IPS-20b (cell line): ENCODE measurements around the gene ESPNL.
A peak's percentile ranks its signal among the peaks of the same experiment; 100 is the strongest.
"Not testable (repeated sequence)": the region's sequence is repeated elsewhere in the genome, so short reads cannot be mapped to it uniquely, and the experiment has no call there.

Experiments used
- H3K27ac ChIP-seq: one replicate; pipeline ENCODE4 v1.5.1; 2013; ENCODE audit warnings: low read length
- H3K27me3 ChIP-seq: 2 replicates; pipeline ENCODE4 v1.6.1; 2013; ENCODE audit warnings: mild to moderate bottlenecking, low read length, inconsistent platforms; ENCODE audit not compliant: insufficient read depth
- H3K36me3 ChIP-seq: 2 replicates; pipeline ENCODE4 v1.6.1; 2013; ENCODE audit warnings: low read depth, mild to moderate bottlenecking, inconsistent platforms, low read length, moderate library complexity; ENCODE audit not compliant: insufficient read depth
- H3K4me1 ChIP-seq: 2 replicates; pipeline ENCODE4 v1.6.1; 2013; ENCODE audit warnings: mild to moderate bottlenecking, control low read depth, inconsistent platforms, low read length, moderate library complexity; ENCODE audit not compliant: insufficient read depth
- H3K4me3 ChIP-seq: 2 replicates; pipeline ENCODE4 v1.5.1; 2013; ENCODE audit warnings: mild to moderate bottlenecking, low read length, inconsistent platforms
- H3K9ac ChIP-seq: 2 replicates; pipeline ENCODE4 v1.6.1; 2013; ENCODE audit warnings: low read depth, mild to moderate bottlenecking, inconsistent platforms, low read length, moderate library complexity
- H3K9me3 ChIP-seq: 2 replicates; pipeline ENCODE4 v1.6.1; 2013; ENCODE audit warnings: mild to moderate bottlenecking, low read depth, low read length, inconsistent platforms; ENCODE audit not compliant: insufficient read depth

The ESPNL gene, protein sequence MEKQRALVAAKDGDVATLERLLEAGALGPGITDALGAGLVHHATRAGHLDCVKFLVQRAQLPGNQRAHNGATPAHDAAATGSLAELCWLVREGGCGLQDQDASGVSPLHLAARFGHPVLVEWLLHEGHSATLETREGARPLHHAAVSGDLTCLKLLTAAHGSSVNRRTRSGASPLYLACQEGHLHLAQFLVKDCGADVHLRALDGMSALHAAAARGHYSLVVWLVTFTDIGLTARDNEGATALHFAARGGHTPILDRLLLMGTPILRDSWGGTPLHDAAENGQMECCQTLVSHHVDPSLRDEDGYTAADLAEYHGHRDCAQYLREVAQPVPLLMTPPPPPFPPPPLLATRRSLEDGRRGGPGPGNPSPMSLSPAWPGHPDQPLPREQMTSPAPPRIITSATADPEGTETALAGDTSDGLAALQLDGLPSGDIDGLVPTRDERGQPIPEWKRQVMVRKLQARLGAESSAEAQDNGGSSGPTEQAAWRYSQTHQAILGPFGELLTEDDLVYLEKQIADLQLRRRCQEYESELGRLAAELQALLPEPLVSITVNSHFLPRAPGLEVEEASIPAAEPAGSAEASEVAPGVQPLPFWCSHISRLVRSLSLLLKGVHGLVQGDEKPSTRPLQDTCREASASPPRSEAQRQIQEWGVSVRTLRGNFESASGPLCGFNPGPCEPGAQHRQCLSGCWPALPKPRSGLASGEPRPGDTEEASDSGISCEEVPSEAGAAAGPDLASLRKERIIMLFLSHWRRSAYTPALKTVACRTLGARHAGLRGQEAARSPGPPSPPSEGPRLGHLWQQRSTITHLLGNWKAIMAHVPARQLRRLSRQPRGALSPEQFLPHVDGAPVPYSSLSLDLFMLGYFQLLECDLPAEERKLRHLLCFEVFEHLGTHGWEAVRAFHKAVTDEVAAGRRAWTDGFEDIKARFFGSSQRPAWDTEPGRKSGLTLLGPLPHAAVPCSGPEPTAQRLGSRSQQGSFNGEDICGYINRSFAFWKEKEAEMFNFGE

DNA sequence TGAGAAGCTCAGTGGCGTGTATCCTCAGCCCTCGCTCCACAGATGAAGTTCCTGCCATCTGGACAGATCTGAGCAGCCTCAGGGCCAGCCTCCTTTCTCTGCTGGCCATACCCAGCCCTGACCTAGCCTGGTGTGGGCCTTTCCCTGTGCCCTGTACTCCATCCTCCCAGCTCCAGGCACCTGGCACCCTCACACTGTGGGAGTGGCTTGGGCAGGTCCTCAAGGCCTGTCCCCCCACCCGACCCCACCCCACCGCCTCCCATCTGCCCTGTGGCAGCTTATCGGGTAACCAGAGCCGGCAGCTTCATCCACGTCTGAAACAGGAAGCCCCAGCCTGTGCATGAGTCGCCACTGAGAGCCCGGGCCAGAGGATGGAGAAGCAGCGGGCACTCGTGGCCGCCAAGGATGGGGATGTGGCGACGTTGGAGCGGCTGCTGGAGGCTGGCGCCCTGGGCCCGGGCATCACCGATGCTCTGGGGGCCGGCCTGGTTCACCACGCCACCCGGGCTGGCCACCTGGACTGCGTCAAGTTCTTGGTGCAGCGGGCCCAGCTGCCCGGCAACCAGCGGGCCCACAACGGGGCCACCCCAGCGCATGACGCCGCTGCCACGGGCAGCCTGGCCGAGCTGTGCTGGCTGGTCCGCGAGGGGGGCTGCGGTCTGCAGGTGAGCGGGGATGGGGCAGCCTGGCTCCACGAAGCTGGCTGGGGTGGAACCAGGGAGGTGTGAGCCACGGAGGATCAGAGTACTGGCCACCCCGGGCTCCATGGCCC, at the start of gene ESPNL:
Gene ESPNL (plus strand): TSS at position 292 of the 772 bp plus-strand sequence. CDS start 80 bp downstream, at position 372.
- Histone ChIP-seq H3K9me3 (no peaks in the 10 kb centered on the region), H3K4me1 (peaks cover 7% of the 10 kb centered on the region), H3K4me3 (no peak within 1 kb of the TSS), H3K36me3 (peaks cover 3% of the 10 kb centered on the region; the same call in 1 of the 2 replicates), H3K27ac (no peak within 1 kb of the TSS), H3K27me3 (no peaks in the 10 kb centered on the region), H3K9ac (no peak within 1 kb of the TSS)

DNA sequence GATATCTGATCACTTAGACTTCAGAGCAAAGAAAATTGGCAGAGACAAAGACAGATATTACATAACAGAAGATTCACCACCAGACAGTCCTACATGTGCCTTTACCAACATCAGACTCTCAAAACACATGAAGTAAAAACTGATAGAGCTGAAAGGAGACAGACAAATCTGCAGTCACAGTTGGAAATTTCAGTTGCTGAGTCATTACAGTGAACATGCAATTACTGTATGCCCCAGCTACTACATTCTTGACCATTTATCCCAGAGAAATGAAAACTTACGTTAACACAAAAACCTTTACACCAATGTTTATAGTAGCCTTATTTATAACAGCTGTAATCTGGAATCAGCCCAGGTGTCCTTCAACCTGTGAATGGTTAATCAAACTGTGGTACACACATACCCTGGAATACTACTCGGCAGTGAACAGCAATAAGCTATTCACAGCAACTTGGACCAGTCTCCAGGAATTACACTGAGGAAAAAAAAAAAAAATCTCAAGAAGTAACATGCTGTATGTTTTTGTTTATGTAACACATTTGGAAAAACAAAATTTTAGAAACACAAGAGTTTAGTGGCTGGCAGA, 46.9 kb upstream of the ESPNL start:
- Histone ChIP-seq H3K36me3 (no peaks in the 10 kb centered on the region), H3K27ac (no peak overlapping the region), H3K9me3 (no peaks in the 10 kb centered on the region)

DNA sequence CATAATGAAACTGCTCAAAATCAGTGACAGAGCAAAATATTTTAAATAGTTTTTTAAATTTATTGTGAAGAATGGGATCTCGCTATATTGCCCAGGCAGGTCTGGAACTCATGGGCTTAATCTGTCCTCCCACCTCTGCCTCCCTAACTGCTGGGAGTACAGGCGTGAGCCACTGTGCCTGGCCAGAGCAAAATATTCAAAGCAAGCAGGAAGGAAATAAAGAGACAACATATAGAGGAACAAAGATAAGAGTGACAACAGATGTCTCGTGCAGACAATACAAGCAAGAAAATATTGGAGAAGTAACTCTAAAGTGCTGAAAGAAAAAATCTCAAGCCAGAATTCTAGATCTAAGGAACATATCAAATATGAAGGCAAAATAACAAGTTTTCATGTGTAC, 44.3 kb upstream of the ESPNL start:
- no peak overlapping the region for H3K9ac ChIP-seq
- 0 out of 2 replicates have a peak, but pooled peaks cover 3% of the 10 kb centered on the region for H3K4me1 ChIP-seq
- H3K4me3 ChIP-seq: no peak overlapping the region
- no peak overlapping the region for H3K27ac ChIP-seq
- no peaks in the 10 kb centered on the region for H3K27me3 ChIP-seq
- no peaks in the 10 kb centered on the region for H3K9me3 ChIP-seq
- no peaks in the 10 kb centered on the region for H3K36me3 ChIP-seq

More for the DNA sequence above, 46.9 kb upstream of the ESPNL start:
- Histone ChIP-seq H3K27me3 (no peaks in the 10 kb centered on the region), H3K4me3 (no peak overlapping the region), H3K9ac (no peak overlapping the region), H3K4me1 (no peaks in the 10 kb centered on the region)

DNA sequence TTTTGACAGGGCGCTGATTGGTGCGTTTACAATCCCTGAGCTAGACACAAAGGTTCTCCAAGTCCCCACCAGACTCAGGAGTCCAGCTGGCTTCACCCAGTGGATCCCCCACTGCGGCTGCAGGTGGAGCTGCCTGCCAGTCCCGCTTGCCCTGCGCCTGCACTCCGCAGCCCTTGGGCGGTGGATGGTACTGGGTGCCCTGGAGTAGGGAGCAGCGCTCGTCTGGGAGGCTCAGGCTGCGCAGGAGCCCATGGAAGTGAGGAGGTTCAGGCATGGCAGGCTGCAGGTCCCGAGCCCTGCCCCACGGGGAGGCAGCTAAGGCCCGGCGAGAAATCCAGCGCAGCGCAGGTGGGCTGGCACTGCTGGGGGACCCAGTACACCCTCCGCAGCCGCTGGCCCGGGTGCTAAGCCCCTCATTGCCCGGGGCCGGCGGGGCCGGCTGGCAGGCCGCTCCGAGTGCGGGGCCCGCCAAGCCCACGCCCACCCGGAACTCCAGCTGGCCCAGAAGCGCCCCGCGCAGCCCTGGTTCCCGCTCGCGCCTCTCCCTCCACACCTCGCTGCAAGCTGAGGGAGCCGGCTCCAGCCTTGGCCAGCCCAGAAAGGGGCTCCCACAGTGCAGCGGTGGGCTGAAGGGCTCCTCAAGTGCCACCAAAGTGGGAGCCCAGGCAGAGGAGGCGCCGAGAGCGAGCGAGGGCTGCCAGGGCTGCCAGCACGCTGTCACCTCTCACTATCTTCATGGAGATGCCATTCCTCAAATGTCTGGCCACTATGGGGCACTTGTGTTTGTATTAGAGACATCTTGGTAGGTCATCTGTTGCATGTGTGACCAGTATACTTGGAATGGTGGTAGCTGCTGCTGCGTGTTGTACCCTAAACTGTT, 42.2 kb upstream of the ESPNL start:
- not testable (repeated sequence) for H3K4me1 ChIP-seq, H3K36me3 ChIP-seq, H3K9ac ChIP-seq, H3K9me3 ChIP-seq, H3K27me3 ChIP-seq, H3K4me3 ChIP-seq, H3K27ac ChIP-seq

DNA sequence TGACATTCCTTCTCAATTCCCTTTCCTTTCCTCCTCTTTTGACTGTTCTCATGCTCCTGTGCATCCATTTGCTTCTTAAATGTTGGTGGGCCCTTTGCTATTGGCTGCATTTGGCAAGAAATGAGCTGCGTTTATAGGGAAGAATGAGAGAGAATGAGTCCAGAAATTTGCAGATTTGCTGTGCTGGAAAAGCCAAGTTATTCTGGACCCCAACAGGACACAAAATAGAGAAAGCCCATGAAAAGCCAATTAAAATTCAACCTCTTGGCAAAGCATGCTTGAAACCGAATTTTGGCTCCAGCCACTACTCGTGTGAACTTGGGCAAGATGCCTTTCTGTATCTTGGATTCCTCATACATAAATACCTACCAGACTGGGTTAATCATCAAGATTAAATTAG, 40.6 kb upstream of the ESPNL start:
- Histone ChIP-seq H3K4me1 (peaks cover 5% of the 10 kb centered on the region; the same call in 1 of the 2 replicates), H3K36me3 (peaks cover 11% of the 10 kb centered on the region), H3K9ac (peak overlapping the region; percentile 94; the same call in 1 of the 2 replicates), H3K9me3 (no peaks in the 10 kb centered on the region), H3K27ac (no peak overlapping the region), H3K4me3 (peak overlapping the region; percentile 99), H3K27me3 (no peaks in the 10 kb centered on the region)

DNA sequence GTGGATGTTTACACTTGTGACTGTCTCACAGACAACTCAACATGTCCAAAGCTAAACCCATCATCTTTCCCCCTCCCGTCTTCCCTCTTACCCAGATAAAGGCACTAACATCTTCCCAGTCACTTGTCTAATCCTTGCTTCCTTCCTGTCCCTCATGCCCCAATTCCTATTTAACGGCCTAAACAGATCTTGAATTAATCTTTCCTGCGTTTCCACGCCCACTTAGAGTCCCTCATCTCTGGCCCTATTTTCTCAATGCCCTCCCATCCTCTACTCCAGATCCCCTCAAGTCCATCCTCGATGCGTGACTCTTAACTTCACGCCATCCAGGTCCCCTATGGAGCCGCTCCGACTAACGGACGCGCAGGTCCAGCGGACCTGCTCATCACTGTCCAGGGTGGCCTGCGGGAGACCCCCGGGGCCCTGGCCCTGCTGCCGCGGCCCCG, 40.0 kb upstream of the ESPNL start:
- Histone ChIP-seq H3K4me3 (peak overlapping the region; percentile 99), H3K36me3 (peaks cover 17% of the 10 kb centered on the region), H3K27me3 (no peaks in the 10 kb centered on the region), H3K4me1 (peaks cover 5% of the 10 kb centered on the region; the same call in 1 of the 2 replicates), H3K27ac (peak overlapping the region; percentile 82), H3K9me3 (no peaks in the 10 kb centered on the region), H3K9ac (peak overlapping the region; percentile 94)

DNA sequence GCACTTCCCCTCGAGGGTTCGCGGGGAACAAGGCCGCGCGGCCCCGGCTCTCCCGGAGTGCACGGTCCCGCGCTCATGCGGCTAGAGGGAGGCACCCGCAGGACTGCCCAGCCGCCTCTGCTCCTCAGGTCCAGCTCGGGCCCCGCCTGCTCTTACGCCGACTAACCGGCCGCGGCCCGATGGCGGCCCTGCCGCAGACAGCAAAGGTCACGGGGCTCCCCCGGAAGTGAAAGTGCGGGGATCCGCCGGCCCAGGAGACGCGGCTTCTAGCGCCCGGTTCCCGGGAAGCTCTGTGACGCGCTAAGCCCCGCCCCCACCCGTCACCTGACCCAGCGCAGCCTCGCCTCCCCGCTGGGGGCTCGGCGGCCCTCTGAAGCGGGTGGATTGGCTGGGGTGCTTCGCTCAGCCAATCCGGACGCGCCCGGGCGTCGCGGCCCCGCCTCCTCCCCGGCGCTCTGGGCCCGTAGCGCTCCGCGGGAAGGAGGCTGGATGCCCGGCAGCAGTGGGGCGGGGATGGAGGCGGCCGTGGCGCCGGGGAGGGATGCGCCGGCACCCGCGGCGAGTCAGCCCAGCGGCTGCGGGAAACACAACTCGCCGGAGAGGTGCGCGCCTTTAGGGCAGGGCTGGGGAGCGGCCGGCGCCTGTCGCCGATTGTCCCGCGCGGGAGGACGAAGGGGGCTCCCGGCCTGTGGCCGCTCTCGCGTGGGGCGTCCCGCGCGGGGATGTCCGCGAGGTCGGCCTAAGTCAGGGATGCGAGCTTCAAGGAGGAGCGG, 39.4 kb upstream of the ESPNL start, which contains the start of gene SCLY:
Gene SCLY (plus strand): TSS at position 460 of the 773 bp plus-strand sequence. CDS start 54 bp downstream, at position 514.
- H3K9me3 ChIP-seq: no peaks in the 10 kb centered on the region
- no peaks in the 10 kb centered on the region for H3K27me3 ChIP-seq
- H3K4me3 ChIP-seq: peak within 1 kb of the TSS; percentile 99
- peaks cover 21% of the 10 kb centered on the region for H3K36me3 ChIP-seq
- peaks cover 5% of the 10 kb centered on the region; the same call in 1 of the 2 replicates for H3K4me1 ChIP-seq
- H3K9ac ChIP-seq: peak within 1 kb of the TSS; percentile 94
- H3K27ac ChIP-seq: peak within 1 kb of the TSS; percentile 82

DNA sequence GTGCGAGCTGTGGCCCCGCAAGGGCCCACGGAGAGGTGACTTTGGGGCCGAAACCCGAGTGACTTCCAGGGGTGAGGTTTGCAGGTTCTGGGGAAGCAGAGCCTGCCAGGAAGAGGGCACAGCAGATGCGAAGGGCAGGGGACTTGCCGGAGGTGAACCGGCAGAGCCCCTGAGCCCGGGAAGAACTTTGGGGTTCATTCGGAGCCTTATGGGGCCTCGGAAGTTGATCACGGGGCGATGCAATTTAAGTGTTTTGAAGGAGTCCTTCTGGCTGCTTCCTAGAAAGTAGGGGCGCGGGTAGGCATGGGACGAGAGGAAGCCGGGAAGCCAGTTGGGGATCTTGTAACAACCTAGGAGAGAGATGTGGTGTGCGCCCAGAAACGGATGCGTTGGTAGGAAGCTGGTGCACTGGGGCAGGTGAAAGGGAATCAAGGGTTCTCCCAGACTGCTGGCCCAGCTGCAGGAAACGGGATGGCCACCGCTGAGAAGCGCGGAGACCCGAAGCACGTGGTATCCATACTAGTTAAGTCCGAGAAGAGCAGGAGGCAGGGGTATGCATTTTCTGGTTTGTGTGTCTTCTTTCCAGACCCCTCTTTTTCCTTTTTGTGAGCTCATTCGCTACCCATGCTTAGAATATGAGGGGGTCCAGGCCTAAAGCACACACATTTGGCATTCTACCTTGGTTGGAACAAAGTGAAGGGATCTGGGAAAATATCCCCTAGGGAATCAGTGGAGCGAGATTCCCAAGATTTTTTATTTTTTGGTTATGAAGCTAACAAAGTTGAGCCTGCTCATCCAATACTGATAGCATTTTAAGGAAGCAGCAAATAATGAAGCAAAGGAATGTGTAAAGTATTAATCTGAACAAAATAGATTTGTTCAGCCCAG, 38.6 kb upstream of the ESPNL start:
- Histone ChIP-seq H3K4me3 (peak overlapping the region; percentile 86), H3K9me3 (no peaks in the 10 kb centered on the region), H3K27ac (peak overlapping the region; percentile 37), H3K4me1 (peaks cover 5% of the 10 kb centered on the region; the same call in 1 of the 2 replicates), H3K9ac (peak overlapping the region; percentile 87), H3K36me3 (peaks cover 29% of the 10 kb centered on the region), H3K27me3 (no peaks in the 10 kb centered on the region)
